GM19099 (cell line): ENCODE data around the gene PDE4A.

Source experiments
- POLR2A ChIP-seq: IDR thresholded peaks from 3 replicates; pipeline ENCODE4 v1.6.1; 2011; ENCODE audit warnings: low read depth; ENCODE audit not compliant: insufficient read length; ENCODE audit errors: extremely low read depth

The PDE4A gene

GRCh38 chr19:10418485-10419199 lies 1.7 kb upstream of the PDE4A start:
- no peak for TF ChIP-seq POLR2A

- no peak for TF ChIP-seq POLR2A
Observed at GRCh38 chr19:10419200-10419645, 1.1 kb upstream of the PDE4A start.

GRCh38 chr19:10419646-10420443 lies 493 bp upstream of the PDE4A start:
- TF ChIP-seq POLR2A, result no peak

GRCh38 chr19:10421240-10422045 lies 1.1 kb downstream of the PDE4A start:
- no peak for TF ChIP-seq POLR2A

GRCh38 chr19:10422046-10422461 lies 1.7 kb downstream of the PDE4A start:
- TF ChIP-seq POLR2A, result no peak

GRCh38 chr19:10422846-10423245 lies 2.5 kb downstream of the PDE4A start:
- no peak for TF ChIP-seq POLR2A

GRCh38 chr19:10424011-10424637 lies 3.8 kb downstream of the PDE4A start:
- TF ChIP-seq POLR2A, result no peak

- no peak for TF ChIP-seq POLR2A
Observed at GRCh38 chr19:10427169-10427568, 6.8 kb downstream of the PDE4A start.

GRCh38 chr19:10428996-10429381 lies 8.7 kb downstream of the PDE4A start:
- no peak for TF ChIP-seq POLR2A

- no peak for TF ChIP-seq POLR2A
Observed at GRCh38 chr19:10430505-10431253, 10.3 kb downstream of the PDE4A start.

GRCh38 chr19:10431254-10431942 lies 11.1 kb downstream of the PDE4A start:
- no peak for TF ChIP-seq POLR2A

GRCh38 chr19:10431943-10432735 lies 11.8 kb downstream of the PDE4A start:
- no peak for TF ChIP-seq POLR2A

- TF ChIP-seq POLR2A, result no peak
Observed at GRCh38 chr19:10432736-10433130, 12.4 kb downstream of the PDE4A start.

- no peak for TF ChIP-seq POLR2A
Observed at GRCh38 chr19:10433131-10433536, 12.8 kb downstream of the PDE4A start.
